Loucy (cell line): ENCODE data around the gene CLDN2.

ENCODE experiments used
- H2AFZ ChIP-seq: fragments of 200-600 bp; sonication (generic); 2 replicates; pipeline ENCODE4 v1.6.0; 2016; ENCODE audit warnings: antibody characterized with exemption, mild to moderate bottlenecking, low read length, moderate library complexity
- H3F3A ChIP-seq: fragments of 200-600 bp; 2 replicates; pipeline ENCODE4 v1.6.0; 2016; ENCODE audit warnings: antibody characterized with exemption, low read depth, mild to moderate bottlenecking
- H3K27me3 ChIP-seq: fragments of 200-600 bp; sonication (generic); 2 replicates; pipeline ENCODE4 v1.6.1; 2014; ENCODE audit warnings: low read length, mild to moderate bottlenecking; ENCODE audit not compliant: insufficient read depth, poor library complexity, severe bottlenecking
- H3K36me3 ChIP-seq: fragments of 200-600 bp; sonication (generic); 2 replicates; pipeline ENCODE4 v1.6.1; 2016; ENCODE audit warnings: low read length; ENCODE audit not compliant: insufficient read depth
- H3K4me1 ChIP-seq: fragments of 200-600 bp; sonication (generic); 2 replicates; pipeline ENCODE4 v1.5.1; 2014; ENCODE audit warnings: low read length, mild to moderate bottlenecking; ENCODE audit not compliant: insufficient read depth, poor library complexity, severe bottlenecking
- H3K4me2 ChIP-seq: fragments of 200-600 bp; sonication (generic); 2 replicates; pipeline ENCODE4 v1.6.0; 2014; ENCODE audit warnings: antibody characterized with exemption, low read length, low read depth, mild to moderate bottlenecking; ENCODE audit not compliant: poor library complexity, severe bottlenecking
- H3K4me3 ChIP-seq: fragments of 200-600 bp; sonication (generic); 2 replicates; pipeline ENCODE4 v1.5.1; 2014; ENCODE audit warnings: low read length, mild to moderate bottlenecking, mixed read lengths; ENCODE audit not compliant: poor library complexity, severe bottlenecking
- H3K79me2 ChIP-seq: fragments of 200-600 bp; sonication (generic); 2 replicates; pipeline ENCODE4 v1.6.1; 2014; ENCODE audit warnings: low read length; ENCODE audit not compliant: insufficient read depth
- H3K9ac ChIP-seq: fragments of 200-600 bp; sonication (generic); 2 replicates; pipeline ENCODE4 v1.6.0; 2014; ENCODE audit warnings: mild to moderate bottlenecking, low read depth, low read length, moderate library complexity; ENCODE audit not compliant: poor library complexity, severe bottlenecking
- H3K9me2 ChIP-seq: fragments of 200-600 bp; sonication (generic); replicated peaks from 2 replicates; pipeline ENCODE4 v1.6.1; 2016; ENCODE audit warnings: low read depth, low read length, mixed read lengths
- H3K9me3 ChIP-seq: fragments of 200-600 bp; sonication (generic); 2 replicates; pipeline ENCODE4 v1.6.1; 2014; ENCODE audit warnings: mild to moderate bottlenecking, antibody characterized with exemption, low read length, low read depth; ENCODE audit not compliant: insufficient read depth
- H4K20me1 ChIP-seq: fragments of 200-600 bp; sonication (generic); 2 replicates; pipeline ENCODE4 v1.6.0; 2014; ENCODE audit warnings: antibody characterized with exemption, low read length, mild to moderate bottlenecking; ENCODE audit not compliant: insufficient read depth, poor library complexity, severe bottlenecking
- EZH2phosphoT487 ChIP-seq: fragments of 200-600 bp; IDR thresholded peaks from 2 replicates; pipeline ENCODE4 v1.6.1; 2018; ENCODE audit warnings: antibody characterized with exemption, mild to moderate bottlenecking, moderate library complexity, borderline replicate concordance
- TF ChIP-seq, protein P1 (sequence below): fragments of 200-600 bp; sonication (generic); conservative IDR thresholded peaks from 2 replicates; pipeline ENCODE4 v1.5.1; 2014; ENCODE audit warnings: mild to moderate bottlenecking, antibody characterized with exemption, low read length

The CLDN2 gene

DNA sequence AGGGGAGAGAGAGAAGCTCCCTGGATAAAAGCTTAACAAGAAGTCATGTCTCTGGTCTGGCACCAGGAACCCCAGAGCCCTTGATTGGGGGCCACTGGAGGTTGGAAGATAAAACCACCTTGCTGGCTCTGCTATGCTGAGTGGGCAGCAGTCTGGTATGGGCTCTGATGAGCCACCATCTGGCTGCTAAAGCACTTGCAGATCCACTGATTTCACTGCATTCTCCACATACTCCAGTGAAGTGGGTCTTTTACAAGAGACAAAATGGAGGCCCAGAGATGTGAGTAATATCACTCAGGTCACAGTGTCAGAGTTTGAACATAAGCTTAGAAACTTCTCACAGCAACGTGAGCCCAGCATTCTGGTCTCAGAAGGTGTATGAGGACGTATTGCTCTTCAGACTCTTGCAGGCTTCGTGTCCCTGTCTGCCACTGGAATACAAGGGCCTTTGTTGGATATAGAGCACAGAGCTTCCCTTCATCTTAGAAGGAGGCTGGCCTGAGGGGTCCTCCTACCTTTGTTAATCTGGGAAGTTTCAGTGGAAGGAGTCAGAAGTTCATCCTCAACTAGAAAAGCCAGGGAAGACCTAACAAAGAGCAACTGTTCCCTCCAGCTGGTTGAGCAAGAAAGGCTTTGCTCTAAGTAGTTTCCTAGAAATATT, 11.8 kb downstream of the CLDN2 start:
- Histone ChIP-seq H3K4me2 (no peak overlapping the region), H2AFZ (no peak overlapping the region), H3K27me3 (no peaks in the 10 kb centered on the region), H3K9ac (no peak overlapping the region), H3K9me3 (no peaks in the 10 kb centered on the region), H3K4me1 (peaks cover 22% of the 10 kb centered on the region), H4K20me1 (no peaks in the 10 kb centered on the region), H3F3A (no peaks in the 10 kb centered on the region), H3K36me3 (no peaks in the 10 kb centered on the region), H3K4me3 (no peak overlapping the region), H3K9me2 (no peaks in the 10 kb centered on the region), H3K79me2 (no peaks in the 10 kb centered on the region)
- TF ChIP-seq, protein P1, sequence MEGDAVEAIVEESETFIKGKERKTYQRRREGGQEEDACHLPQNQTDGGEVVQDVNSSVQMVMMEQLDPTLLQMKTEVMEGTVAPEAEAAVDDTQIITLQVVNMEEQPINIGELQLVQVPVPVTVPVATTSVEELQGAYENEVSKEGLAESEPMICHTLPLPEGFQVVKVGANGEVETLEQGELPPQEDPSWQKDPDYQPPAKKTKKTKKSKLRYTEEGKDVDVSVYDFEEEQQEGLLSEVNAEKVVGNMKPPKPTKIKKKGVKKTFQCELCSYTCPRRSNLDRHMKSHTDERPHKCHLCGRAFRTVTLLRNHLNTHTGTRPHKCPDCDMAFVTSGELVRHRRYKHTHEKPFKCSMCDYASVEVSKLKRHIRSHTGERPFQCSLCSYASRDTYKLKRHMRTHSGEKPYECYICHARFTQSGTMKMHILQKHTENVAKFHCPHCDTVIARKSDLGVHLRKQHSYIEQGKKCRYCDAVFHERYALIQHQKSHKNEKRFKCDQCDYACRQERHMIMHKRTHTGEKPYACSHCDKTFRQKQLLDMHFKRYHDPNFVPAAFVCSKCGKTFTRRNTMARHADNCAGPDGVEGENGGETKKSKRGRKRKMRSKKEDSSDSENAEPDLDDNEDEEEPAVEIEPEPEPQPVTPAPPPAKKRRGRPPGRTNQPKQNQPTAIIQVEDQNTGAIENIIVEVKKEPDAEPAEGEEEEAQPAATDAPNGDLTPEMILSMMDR, result no peak
- no peak for TF ChIP-seq EZH2phosphoT487

DNA sequence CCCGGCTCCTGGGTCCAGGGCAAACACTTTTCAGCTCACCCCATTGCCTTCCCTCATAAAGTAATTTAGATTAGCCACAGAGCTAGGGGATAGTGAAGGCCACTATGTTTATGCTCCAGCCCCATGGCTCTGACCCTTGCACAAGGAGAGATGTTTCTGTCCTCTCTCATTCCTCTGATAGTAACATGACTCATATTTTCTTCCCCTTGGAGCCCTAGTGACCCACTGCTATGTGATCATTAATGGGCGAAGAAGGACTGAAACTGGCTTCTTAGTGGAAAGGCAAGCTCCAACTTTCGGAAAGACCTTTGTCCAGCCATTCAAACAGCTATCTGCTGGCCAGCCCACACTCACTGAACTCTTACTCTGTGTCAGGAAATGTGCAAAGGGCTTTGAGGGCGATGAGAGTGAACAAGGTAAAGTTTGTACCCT, 12.3 kb downstream of the CLDN2 start:
- Histone ChIP-seq H3F3A (no peaks in the 10 kb centered on the region), H3K9me2 (no peaks in the 10 kb centered on the region), H2AFZ (no peak overlapping the region), H3K4me2 (peak overlapping the region; percentile 60), H4K20me1 (no peaks in the 10 kb centered on the region), H3K27me3 (no peaks in the 10 kb centered on the region), H3K4me1 (peaks cover 22% of the 10 kb centered on the region), H3K9me3 (no peaks in the 10 kb centered on the region), H3K4me3 (no peak overlapping the region), H3K36me3 (no peaks in the 10 kb centered on the region), H3K79me2 (no peaks in the 10 kb centered on the region), H3K9ac (no peak overlapping the region)
- TF ChIP-seq, protein P1, result no peak
- no peak for TF ChIP-seq EZH2phosphoT487

DNA sequence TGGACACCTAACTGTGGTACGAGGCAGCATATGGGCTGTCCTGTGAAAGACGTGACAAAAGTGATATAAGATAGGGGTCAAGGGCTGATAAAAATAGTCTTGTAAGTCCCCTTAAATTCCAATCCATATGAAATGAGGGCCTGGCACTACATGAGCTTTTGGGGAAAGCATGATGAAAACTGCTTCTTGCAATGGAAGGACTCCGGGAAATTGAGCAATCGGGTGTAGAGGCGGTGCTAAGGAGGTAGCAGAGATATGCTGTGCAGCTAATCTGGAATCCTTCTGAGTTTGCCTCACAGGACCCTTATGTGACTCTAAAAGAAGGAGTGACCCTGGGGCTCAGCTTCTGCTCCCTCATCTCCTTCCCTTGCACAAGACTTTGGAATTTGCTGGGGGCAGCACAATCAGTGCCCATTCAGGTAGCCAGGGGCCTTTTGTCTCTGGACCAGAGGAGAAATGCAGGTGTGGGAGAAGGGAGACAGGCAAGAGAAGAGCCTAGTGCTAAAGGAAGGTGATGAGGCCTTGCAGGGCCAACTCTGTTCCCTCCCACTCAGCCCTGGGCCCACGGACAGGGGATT, 12.8 kb downstream of the CLDN2 start:
- no peak for TF ChIP-seq EZH2phosphoT487
- TF ChIP-seq, protein P1, result no peak
- H3K27me3 ChIP-seq, result no peaks in the 10 kb centered on the region
- no peaks in the 10 kb centered on the region for H3K9me2 ChIP-seq
- H3F3A ChIP-seq, result no peaks in the 10 kb centered on the region
- H3K9ac ChIP-seq, result peak overlapping the region; percentile 43
- H3K4me1 ChIP-seq, result peaks cover 22% of the 10 kb centered on the region
- H3K36me3 ChIP-seq, result no peaks in the 10 kb centered on the region
- H3K9me3 ChIP-seq, result no peaks in the 10 kb centered on the region
- H3K4me2 ChIP-seq, result peak overlapping the region; percentile 60
- peak overlapping the region; percentile 6 for H3K4me3 ChIP-seq
- no peak overlapping the region for H2AFZ ChIP-seq
- no peaks in the 10 kb centered on the region for H3K79me2 ChIP-seq
- H4K20me1 ChIP-seq, result no peaks in the 10 kb centered on the region
